ENCODE results near the gene NRL.

NRL gene

DNA sequence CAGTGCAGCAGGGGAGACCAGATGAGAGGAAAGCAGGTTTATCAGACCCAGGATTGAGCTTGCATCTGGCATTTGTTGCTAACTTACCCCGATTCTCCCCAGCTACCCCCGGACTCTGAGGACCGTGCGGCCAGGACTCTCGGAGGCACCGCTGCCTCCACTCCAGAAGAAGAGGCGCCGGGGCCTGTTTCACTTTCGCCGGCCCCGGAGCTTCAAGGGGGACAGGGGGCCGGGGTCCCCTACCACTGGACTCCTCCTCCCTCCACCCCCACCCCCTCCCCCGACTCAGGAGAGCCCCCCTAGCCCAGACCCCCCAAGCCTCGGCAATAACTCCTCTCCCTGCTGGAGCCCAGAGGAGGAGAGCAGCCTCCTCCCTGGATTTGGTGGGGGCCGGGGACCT is 49.9 kb downstream of the NRL start:
- no peak for DNase-seq

DNA sequence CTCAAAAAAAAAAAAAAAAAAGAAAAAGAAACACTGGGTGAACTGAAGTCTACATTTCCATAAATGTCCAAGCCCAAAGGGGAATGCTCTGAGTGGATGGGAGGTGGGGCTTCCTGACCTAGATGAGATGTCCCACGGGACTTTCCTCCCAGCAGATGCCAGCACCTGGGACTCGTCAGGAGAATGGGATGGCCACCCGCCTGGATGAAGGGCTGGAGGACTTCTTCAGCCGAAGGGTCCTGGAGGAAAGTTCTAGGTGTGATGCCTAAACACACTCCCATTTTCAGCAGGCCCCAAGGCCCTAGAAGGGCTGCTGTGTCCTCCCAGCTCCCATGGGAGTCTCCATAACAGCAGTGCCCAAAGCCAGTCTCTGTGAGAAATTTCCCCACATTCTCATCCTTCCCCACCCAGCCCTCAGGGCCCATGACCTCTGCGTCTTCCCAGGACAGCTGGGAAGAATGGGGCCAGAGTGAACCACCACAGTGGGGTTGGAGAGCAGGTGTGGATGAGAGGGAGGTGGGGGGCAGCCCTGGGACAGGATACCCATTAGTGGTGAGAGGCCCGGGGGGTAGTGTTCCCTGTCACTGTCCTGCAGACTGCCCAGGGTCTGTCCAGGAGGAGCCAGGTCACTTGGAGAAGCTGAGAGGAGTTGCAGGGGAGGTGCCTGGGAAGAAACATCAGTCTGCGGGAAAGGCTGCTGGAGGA is 50.5 kb downstream of the NRL start:
- DNase-seq, result no peak

- no peak for DNase-seq
Observed at GRCh38 chr14:24063263-24063836, 51.4 kb downstream of the NRL start.

- no peak for DNase-seq
Observed at GRCh38 chr14:24062216-24062980, 52.4 kb downstream of the NRL start.

DNA sequence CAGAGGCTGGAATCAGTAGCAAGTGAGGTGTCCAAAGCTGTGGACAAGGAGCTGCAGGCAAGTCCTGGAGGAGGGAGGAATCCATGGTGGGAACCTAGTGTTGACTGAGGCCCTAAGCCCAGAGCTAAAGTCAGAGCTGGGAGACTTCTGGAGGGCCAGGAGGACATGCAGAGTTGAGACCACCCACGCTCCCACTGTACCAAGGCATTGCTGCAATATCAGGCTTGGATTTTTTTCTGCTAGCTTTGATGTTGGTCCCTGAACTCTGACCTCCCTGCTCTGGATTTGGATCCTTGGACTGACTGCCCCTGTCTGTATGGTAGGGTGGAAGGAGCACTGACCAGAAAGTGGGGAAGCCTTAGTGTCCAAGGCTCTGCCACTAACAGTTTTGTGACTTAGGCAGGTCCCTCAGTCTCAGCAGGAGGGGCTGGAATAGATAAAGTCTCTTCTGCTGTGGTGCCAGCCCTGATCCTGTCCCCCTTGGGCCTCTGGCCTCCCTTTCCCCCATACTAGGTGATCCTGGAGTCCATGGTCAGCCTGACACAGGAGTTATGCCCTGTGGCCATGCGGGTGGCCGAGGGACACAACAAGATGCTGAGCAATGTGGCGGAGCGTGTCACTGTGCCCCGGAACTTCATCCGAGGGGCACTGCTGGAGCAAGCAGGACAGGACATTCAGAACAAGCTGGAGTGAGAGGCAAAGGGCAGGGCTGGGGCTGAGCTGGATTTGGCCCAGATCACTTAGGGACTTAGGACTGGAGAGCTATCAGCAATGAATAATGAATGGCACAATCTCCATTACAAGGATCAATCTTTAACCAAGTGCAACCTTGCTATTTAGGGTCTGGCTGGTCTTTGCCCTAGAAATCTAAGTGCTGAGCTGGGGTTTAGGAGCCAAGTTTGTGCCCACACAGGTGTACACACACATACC is 53.5 kb downstream of the NRL start:
- no peak for DNase-seq

- no peak for DNase-seq
Observed at GRCh38 chr14:24060443-24060842, 54.3 kb downstream of the NRL start.

DNA sequence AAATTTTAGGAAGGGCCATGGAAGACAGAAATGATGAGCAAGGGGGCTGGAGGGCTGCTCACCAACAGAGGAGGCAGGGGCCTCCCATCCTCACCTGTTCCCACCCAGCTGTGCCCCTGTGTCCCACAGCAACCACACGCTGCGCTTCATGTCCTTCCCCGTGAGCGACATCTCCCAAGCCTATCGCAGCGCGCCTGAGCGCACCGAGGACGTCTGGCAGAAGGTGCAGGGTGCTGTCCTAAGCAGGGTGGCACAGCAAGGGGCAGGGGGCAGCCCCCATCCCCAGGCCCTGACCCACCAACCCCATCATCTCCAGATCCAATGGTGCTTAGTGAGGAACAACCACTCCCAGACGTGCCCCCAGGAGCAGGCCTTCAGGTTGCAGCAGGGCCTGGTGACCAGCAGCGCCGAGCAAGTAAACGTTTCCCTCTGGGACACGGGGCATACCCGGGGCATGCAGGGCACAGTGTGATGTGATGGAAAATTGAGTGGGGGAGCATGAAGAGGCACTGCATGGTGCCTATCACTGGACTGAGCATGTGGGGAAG is 54.8 kb downstream of the NRL start:
- DNase-seq, result no peak

- DNase-seq, result no peak
Observed at GRCh38 chr14:24058951-24059475, 55.7 kb downstream of the NRL start.

GRCh38 chr14:24058260-24058950 is 56.3 kb downstream of the NRL start:
- peak; percentile 76 for DNase-seq

GRCh38 chr14:24057867-24058259 is 56.9 kb downstream of the NRL start:
- no peak for DNase-seq

GRCh38 chr14:24057271-24057670 is 57.5 kb downstream of the NRL start:
- no peak for DNase-seq

DNA sequence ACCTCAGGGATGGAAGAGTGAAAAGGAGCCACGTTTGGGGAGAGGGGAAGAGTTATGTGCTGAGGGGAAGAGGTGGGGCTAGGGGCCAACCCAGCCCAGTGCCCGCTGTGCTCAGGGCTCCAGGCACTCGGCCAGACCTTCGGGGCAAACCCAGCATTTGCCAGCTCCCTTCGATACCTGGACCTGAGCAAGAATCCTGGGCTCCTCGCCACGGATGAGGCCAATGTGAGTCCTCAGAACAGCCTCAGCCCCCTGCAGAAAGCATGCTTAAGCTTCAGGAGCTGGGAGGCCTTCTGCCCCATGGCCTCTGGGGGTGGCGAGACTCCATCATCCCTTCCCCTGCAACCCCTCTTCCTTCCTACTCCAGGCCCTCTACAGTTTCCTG is 58.0 kb downstream of the NRL start:
- no peak for DNase-seq

DNA sequence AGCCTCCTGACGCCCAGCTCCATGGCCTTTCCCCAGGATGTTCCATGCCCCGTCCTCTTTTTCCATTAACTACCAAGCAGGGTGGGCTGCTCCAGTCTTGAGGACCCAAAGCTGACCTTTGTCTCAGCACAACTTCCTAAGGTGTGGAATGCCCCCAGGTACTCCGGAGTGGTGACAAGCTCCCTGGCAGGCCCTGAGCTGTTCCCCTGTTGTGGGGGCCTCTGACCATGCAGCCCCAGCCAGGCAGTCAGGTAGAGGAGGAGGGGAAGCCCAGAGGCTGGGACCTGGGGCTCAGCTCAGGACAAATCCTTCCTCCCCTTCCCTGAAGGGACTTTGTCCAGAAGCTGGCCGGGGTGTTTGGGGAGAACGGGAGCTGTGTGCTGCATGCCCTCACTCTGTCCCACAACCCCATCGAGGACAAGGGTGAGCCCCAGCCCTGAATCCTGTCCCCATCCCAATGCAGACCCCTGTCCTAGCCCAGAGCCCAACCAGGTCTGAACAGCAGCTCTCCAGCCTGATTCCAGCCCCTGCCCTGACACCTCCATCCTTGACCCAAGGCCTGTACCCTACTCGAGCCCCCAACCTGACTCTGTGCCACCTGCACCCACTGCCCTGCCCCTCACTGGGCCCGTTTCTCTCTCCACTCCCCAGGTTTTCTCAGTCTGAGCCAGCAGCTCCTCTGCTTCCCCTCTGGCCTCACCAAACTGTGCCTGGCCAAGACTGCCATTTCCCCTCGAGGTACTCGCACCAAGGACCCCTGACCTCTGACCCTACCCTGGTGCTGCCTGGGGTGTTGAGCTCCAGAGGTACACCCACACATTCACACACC is 58.6 kb downstream of the NRL start:
- DNase-seq, result no peak

- no peak for DNase-seq
Observed at GRCh38 chr14:24054646-24055045, 60.1 kb downstream of the NRL start.

DNA sequence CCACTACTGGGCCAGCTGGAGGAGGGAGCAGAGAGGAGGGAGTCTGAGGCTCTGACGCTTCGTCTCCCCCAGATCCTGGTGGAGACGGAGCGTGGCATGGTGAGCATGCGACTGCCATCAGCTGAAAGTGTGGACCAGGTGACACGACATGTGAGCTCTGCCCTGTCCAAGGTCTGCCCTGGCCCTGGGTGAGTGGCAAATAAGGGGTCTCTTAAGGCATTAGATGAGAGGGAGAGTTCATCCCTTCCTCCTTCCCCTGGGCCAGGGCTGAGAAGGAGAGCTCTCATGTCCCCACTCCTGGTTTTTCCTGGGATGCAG is 60.5 kb downstream of the NRL start:
- DNase-seq, result no peak

- no peak for DNase-seq
Observed at GRCh38 chr14:24053548-24054323, 61.0 kb downstream of the NRL start.

GRCh38 chr14:24052656-24053547 is 61.8 kb downstream of the NRL start:
- no peak for DNase-seq

DNA sequence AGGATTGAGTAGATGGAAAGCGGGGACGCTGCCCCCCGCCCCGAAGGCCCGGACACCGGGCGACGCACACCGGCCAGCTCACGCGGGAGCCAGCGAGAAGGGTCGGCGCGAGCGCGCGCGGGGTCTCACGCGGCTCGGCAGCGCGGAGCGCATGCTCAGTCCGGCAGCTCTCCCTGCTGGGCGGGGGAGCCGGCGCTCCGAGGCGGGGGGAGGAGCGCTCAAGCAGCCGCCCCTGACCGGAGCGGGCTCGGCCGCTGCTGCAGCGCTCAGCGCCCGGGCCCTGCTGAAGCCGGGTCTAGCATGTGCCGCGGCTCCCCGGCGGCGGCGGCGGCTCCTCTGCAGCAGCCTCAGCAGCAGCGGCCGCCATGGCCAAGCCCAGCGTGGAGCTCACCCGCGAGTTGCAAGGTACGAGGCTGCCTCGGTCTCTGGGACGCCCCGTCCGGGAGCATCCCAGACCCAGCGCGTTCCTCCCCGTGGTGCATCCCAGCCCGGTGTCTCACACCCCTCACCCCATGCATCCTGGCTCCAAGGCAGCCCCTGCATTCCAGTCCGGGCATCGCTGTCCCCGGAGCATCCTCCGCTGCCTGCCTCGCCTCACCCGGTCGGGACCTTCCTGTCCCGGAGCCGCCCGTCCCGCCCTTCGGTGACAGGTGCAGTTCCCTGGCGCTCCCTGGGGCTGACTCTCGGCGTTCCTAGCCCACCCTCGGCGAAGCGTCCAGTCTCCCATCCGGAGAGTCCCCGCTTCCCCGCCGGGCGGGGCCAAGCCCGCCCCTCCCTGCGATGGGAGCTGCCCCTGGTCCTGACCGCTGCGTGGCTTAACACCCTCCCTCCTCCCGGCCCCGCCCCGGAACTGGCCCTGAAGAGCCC is 62.7 kb downstream of the NRL start, which contains the start of gene CARMIL3:
TSS of gene CARMIL3 (plus strand) at position 221 of the 867 bp plus-strand sequence. CDS start at position 366, 145 bp downstream.
- peak; percentile 41 for DNase-seq

All from NCI-H1694 treated with DMSO at 0.1 percent for 48 hours (cell line).